H1 (cell line): ENCODE data around the gene SPOCK1. TPM values are rescaled to one million over a fixed set of nuclear protein-coding genes. Genes with fewer than 3 reads are reported as not detected.

Experiments used
- CTCF ChIA-PET: fragments of 300-600 bp; sonication (Branson Sonifier 250); formaldehyde crosslinking; loops from one replicate; lab custom pipeline; 2021; ENCODE audit not compliant: partially characterized antibody; lab: Charles Lee
- POLR2A ChIA-PET: fragments of 300-600 bp; sonication (Branson Sonifier 250); formaldehyde crosslinking; loops from one replicate; lab custom pipeline; 2021; ENCODE audit warnings: inconsistent platforms; ENCODE audit not compliant: partially characterized antibody; lab: Charles Lee
- DNase-seq, 2 experiments: peaks; one replicate each; pipeline versions ENCODE4 v3.0.0 to v3.0.0-alpha.2; 2010 to 2022; ENCODE audit warnings: low spot score in 2 of 2, low read depth in 1 of 2, mixed read lengths in 1 of 2
- FAIRE-seq: peaks from 2 replicates; lab custom pipeline; 2011; peaks lifted over from hg19 to GRCh38; lab: Jason Lieb, UNC
- H2AFZ ChIP-seq: 2 replicates; pipeline ENCODE4 v1.8.1; 2012; ENCODE audit warnings: low read length, inconsistent platforms
- H2AK5ac ChIP-seq: 2 replicates; pipeline ENCODE4 v1.6.1; 2013; ENCODE audit warnings: low read depth, low read length
- H2BK120ac ChIP-seq: replicated peaks from 2 replicates; pipeline ENCODE3; 2013; ENCODE audit warnings: low read depth, low read length, inconsistent platforms
- H2BK12ac ChIP-seq: 2 replicates; pipeline ENCODE4 v1.6.1; 2013; ENCODE audit warnings: low read depth, low read length
- H2BK15ac ChIP-seq: 2 replicates; pipeline ENCODE4 v1.6.1; 2013; ENCODE audit warnings: low read length
- H2BK20ac ChIP-seq: 2 replicates; pipeline ENCODE4 v1.6.1; 2013; ENCODE audit warnings: low read length
- H2BK5ac ChIP-seq: 2 replicates; pipeline ENCODE4 v1.6.1; 2013; ENCODE audit warnings: low read depth, low read length
- H3K14ac ChIP-seq: 2 replicates; pipeline ENCODE4 v1.6.1; 2013; ENCODE audit warnings: inconsistent platforms; ENCODE audit not compliant: insufficient read length
- H3K18ac ChIP-seq: 2 replicates; pipeline ENCODE4 v1.6.1; 2013; ENCODE audit warnings: low read length; ENCODE audit errors: extremely low read depth
- H3K23ac ChIP-seq: 2 replicates; pipeline ENCODE4 v1.6.1; 2013; ENCODE audit warnings: inconsistent platforms; ENCODE audit not compliant: insufficient read length
- H3K23me2 ChIP-seq: 2 replicates; pipeline ENCODE4 v1.6.1; 2013; ENCODE audit warnings: low read depth, low read length
- H3K27ac ChIP-seq: 2 replicates; pipeline ENCODE4 v1.6.1; 2011; ENCODE audit warnings: low read depth, low read length, inconsistent platforms
- H3K27me3 ChIP-seq, 4 experiments: replicated peaks in 1 of 4; 1 replicate in 1 of 4; 2 replicates in 3 of 4; pipeline versions ENCODE4 v1.6.1 to v1.8.1; 2011 to 2013; ENCODE audit warnings: low read length in 3 of 4, mild to moderate bottlenecking in 3 of 4, inconsistent platforms in 2 of 4, mixed read lengths in 2 of 4, moderate library complexity in 1 of 4; ENCODE audit not compliant: control insufficient read depth in 3 of 4, insufficient read depth in 3 of 4; ENCODE audit errors: extremely low read depth in 1 of 4
- H3K36me3 ChIP-seq, 4 experiments: 2 replicates each; pipeline versions ENCODE4 v1.6.1 to v1.8.1; 2011 to 2013; ENCODE audit warnings: mild to moderate bottlenecking in 4 of 4, low read length in 3 of 4, moderate library complexity in 2 of 4, control low read depth in 1 of 4, inconsistent platforms in 1 of 4; ENCODE audit not compliant: insufficient read depth in 4 of 4, control insufficient read depth in 2 of 4
- H3K4ac ChIP-seq: replicated peaks from 2 replicates; pipeline ENCODE3; 2013; ENCODE audit warnings: low read length, low read depth, mixed read lengths, inconsistent platforms; ENCODE audit not compliant: insufficient read length
- H3K4me1 ChIP-seq, 4 experiments: replicated peaks in 1 of 4; 1 replicate in 1 of 4; 2 replicates in 3 of 4; pipeline versions ENCODE4 v1.6.1 to v1.8.1; 2011 to 2013; ENCODE audit warnings: low read length in 3 of 4, inconsistent platforms in 2 of 4, mixed read lengths in 1 of 4; ENCODE audit not compliant: insufficient read depth in 4 of 4, control insufficient read depth in 3 of 4
- H3K4me2 ChIP-seq, 2 experiments: 2 replicates each; pipeline versions ENCODE4 v1.6.1 to v1.8.1; 2011 to 2013; ENCODE audit warnings: low read depth in 2 of 2, low read length in 2 of 2, control low read depth in 1 of 2, inconsistent platforms in 1 of 2, mild to moderate bottlenecking in 1 of 2; ENCODE audit not compliant: insufficient read depth in 1 of 2
- H3K4me3 ChIP-seq, 4 experiments: fragments of 200-600, 300-600 bp in 1 of 4; sonication (generic), shearing (Covaris generic), sonication (Bioruptor Twin) in 1 of 4; 2 replicates each; pipeline versions ENCODE4 v1.5.1 to v1.8.1; 2011 to 2016; ENCODE audit warnings: low read length in 4 of 4, low read depth in 3 of 4, control low read depth in 2 of 4, inconsistent platforms in 2 of 4, mild to moderate bottlenecking in 2 of 4, mixed read lengths in 1 of 4, moderate library complexity in 1 of 4; ENCODE audit not compliant: insufficient read depth in 2 of 4; ENCODE audit errors: extremely low read depth in 1 of 4
- H3K56ac ChIP-seq: replicated peaks from 2 replicates; pipeline ENCODE3; 2013; ENCODE audit warnings: low read depth, mild to moderate bottlenecking, mixed read lengths, low read length, inconsistent platforms; ENCODE audit not compliant: insufficient read length
- H3K79me1 ChIP-seq: 2 replicates; pipeline ENCODE4 v1.6.1; 2013; ENCODE audit warnings: low read depth, low read length, control low read depth
- H3K79me2 ChIP-seq, 2 experiments: 2 replicates each; pipeline versions ENCODE4 v1.6.1 to v1.8.1; 2012 to 2013; ENCODE audit warnings: low read length in 2 of 2, mild to moderate bottlenecking in 2 of 2, inconsistent platforms in 1 of 2; ENCODE audit not compliant: insufficient read depth in 2 of 2, control insufficient read depth in 1 of 2
- H3K9ac ChIP-seq, 4 experiments: replicated peaks in 1 of 4; 1 replicate in 1 of 4; 2 replicates in 3 of 4; pipeline versions ENCODE4 v1.6.1 to v1.8.1; 2011 to 2013; ENCODE audit warnings: low read depth in 3 of 4, low read length in 3 of 4, control low read depth in 2 of 4, mild to moderate bottlenecking in 2 of 4, moderate library complexity in 2 of 4, inconsistent platforms in 1 of 4; ENCODE audit errors: extremely low read depth in 1 of 4
- H3K9me3 ChIP-seq, 2 experiments: 2 replicates each; pipeline versions ENCODE4 v1.6.1 to v1.8.1; 2012 to 2013; ENCODE audit warnings: mild to moderate bottlenecking in 2 of 2, moderate library complexity in 2 of 2, control low read depth in 1 of 2, inconsistent platforms in 1 of 2, low read depth in 1 of 2, low read length in 1 of 2, mixed read lengths in 1 of 2; ENCODE audit not compliant: insufficient read depth in 2 of 2
- H4K20me1 ChIP-seq, 2 experiments: replicated peaks in 1 of 2; 2 replicates each; pipeline versions ENCODE3 to v1.8.1; 2011 to 2013; ENCODE audit warnings: inconsistent platforms in 2 of 2, low read length in 2 of 2, mild to moderate bottlenecking in 1 of 2; ENCODE audit not compliant: insufficient read depth in 2 of 2, control insufficient read depth in 1 of 2
- H4K5ac ChIP-seq: 2 replicates; pipeline ENCODE4 v1.6.1; 2013; ENCODE audit warnings: low read length, low read depth, mixed read lengths, inconsistent platforms; ENCODE audit not compliant: insufficient read length
- H4K8ac ChIP-seq: 2 replicates; pipeline ENCODE4 v1.8.0; 2013; ENCODE audit warnings: mild to moderate bottlenecking, moderate library complexity, low read length, inconsistent platforms; ENCODE audit not compliant: insufficient read depth; ENCODE audit errors: extremely low read depth
- H4K91ac ChIP-seq: replicated peaks from 2 replicates; pipeline ENCODE3; 2013; ENCODE audit warnings: low read length, mixed read lengths, inconsistent platforms; ENCODE audit not compliant: insufficient read length
- BACH1 ChIP-seq: IDR thresholded peaks from 2 replicates; pipeline ENCODE4 v1.6.1; 2012; ENCODE audit warnings: low read length, improper control_type of control experiment
- BRCA1 ChIP-seq: IDR thresholded peaks from 2 replicates; pipeline ENCODE4 v1.6.1; 2012; ENCODE audit warnings: low read depth, low read length, improper control_type of control experiment
- E2F6 ChIP-seq: IDR thresholded peaks from 2 replicates; pipeline ENCODE4 v1.6.1; 2012; ENCODE audit warnings: inconsistent platforms
- JUN ChIP-seq: IDR thresholded peaks from 2 replicates; pipeline ENCODE4 v1.6.1; 2011; ENCODE audit warnings: low read depth, mild to moderate bottlenecking, improper control_type of control experiment, low read length
- JUND ChIP-seq: IDR thresholded peaks from 2 replicates; pipeline ENCODE4 v1.6.1; 2011; ENCODE audit warnings: mild to moderate bottlenecking, improper control_type of control experiment, low read length
- KDM4A ChIP-seq: IDR thresholded peaks from one replicate; pipeline ENCODE4 v1.7.1; 2012; ENCODE audit warnings: low read depth, mild to moderate bottlenecking, moderate library complexity, low read length, inconsistent platforms; ENCODE audit not compliant: severe bottlenecking
- KDM5A ChIP-seq: fragments of 200-600 bp; IDR thresholded peaks from 2 replicates; pipeline ENCODE4 v1.7.1; 2012; ENCODE audit warnings: mild to moderate bottlenecking, low read length, inconsistent platforms, mixed read lengths
- MAFK ChIP-seq: IDR thresholded peaks from 2 replicates; pipeline ENCODE4 v1.6.1; 2012; ENCODE audit warnings: low read depth, mild to moderate bottlenecking, improper control_type of control experiment, low read length
- RAD21 ChIP-seq, 2 experiments: IDR thresholded peaks in 1 of 2; conservative IDR thresholded peaks in 1 of 2; 2 replicates each; pipeline ENCODE4 v1.6.1; 2011; ENCODE audit warnings: low read depth in 2 of 2, low read length in 2 of 2, improper control_type of control experiment in 1 of 2, inconsistent platforms in 1 of 2, mild to moderate bottlenecking in 1 of 2, moderate library complexity in 1 of 2
- SAP30 ChIP-seq: fragments of 300-600 bp; sonication (generic); IDR thresholded peaks from 2 replicates; pipeline ENCODE4 v1.7.1; 2012; ENCODE audit warnings: low read length, moderate library complexity, mild to moderate bottlenecking, inconsistent platforms; ENCODE audit not compliant: insufficient read depth, insufficient replicate concordance
- SIN3A ChIP-seq, 2 experiments: IDR thresholded peaks in 1 of 2; conservative IDR thresholded peaks in 1 of 2; 2 replicates each; pipeline ENCODE4 v1.6.1; 2011 to 2012; ENCODE audit warnings: low read length in 2 of 2, improper control_type of control experiment in 1 of 2, low read depth in 1 of 2, mild to moderate bottlenecking in 1 of 2
- SP1 ChIP-seq: IDR thresholded peaks from 2 replicates; pipeline ENCODE4 v1.6.1; 2011; ENCODE audit warnings: low read depth, low read length
- TBP ChIP-seq: IDR thresholded peaks from 2 replicates; pipeline ENCODE4 v1.6.1; 2011; ENCODE audit warnings: low read depth, low read length, improper control_type of control experiment
- TEAD4 ChIP-seq: IDR thresholded peaks from 2 replicates; pipeline ENCODE4 v1.6.1; 2012; ENCODE audit warnings: low read depth, low read length, inconsistent platforms, mixed read lengths
- WGBS, 2 experiments: shearing (Covaris generic) in 1 of 2; methylation state at CpG; one replicate each; pipeline versions ENCODE4 v1.1.6 to v1.1.7; 2013 to 2015; ENCODE audit warnings: low lambda C conversion rate in 2 of 2, mixed read lengths in 2 of 2, inconsistent platforms in 1 of 2, low coverage in 1 of 2, missing lambda C conversion rate in 1 of 2; ENCODE audit not compliant: insufficient replicate concordance in 2 of 2, insufficient coverage in 1 of 2, insufficient read length in 1 of 2; ENCODE audit errors: extremely low coverage in 1 of 2, missing lambda C conversion rate in 1 of 2; 5-methylcytosine and 5-hydroxymethylcytosine counted together
- polyA plus RNA-seq, 7 experiments: library from polyadenylated mRNA; depleted of rRNA in 3 of 7; stranded (reverse) in 5 of 7; unstranded in 2 of 7; fragments of >200 nt in 5 of 7; fragments of 200-250 nt in 2 of 7; gene quantifications; 1 replicate in 5 of 7; 2 replicates in 1 of 7; 4 replicates in 1 of 7; pipeline versions ENCODE4 v1.2.1 to v1.2.3, GENCODE V29; 2011 to 2013; ENCODE audit warnings: missing spikeins in 2 of 7, mixed read lengths in 2 of 7
- total RNA-seq: library from RNA; stranded (reverse); fragmentation: NEBNext Ultra II Directional; extraction: Animal tissue kit (Norgen Biotek cat#: 25700); gene quantifications from 2 replicates; pipeline ENCODE4 v1.2.1, GENCODE V29; 2021

The SPOCK1 gene
- total and polyA plus RNA-seq, 2 of the 8 experiments (the other 6 are each of a cell fraction or from before 2014, with no cell fraction given): 6.9 to 18.1 TPM

- CTCF ChIA-PET: interaction anchor here (1.0 to 10.1 kb wide), 16 partner anchors 8 to 236 kb away, joined by 3 to 80 read pairs (median 7); partner anchors contain the start of gene SPOCK1
- H4K8ac ChIP-seq: no peak overlapping the region
- H3K4me2 ChIP-seq: no peak overlapping the region
- no peak overlapping the region for H4K5ac ChIP-seq
- H2BK12ac ChIP-seq: no peak overlapping the region
- no peak overlapping the region for H3K4me3 ChIP-seq
- H3K4ac ChIP-seq: no peak overlapping the region
- no peak overlapping the region for H4K91ac ChIP-seq
- H2AFZ ChIP-seq: no peak overlapping the region
- H3K79me2 ChIP-seq: no peaks in the 10 kb centered on the region
- no peak for DNase-seq
- H3K9me3 ChIP-seq: no peaks in the 10 kb centered on the region
- POLR2A ChIA-PET: no interaction called here
- H3K27ac ChIP-seq: no peak overlapping the region
- no peak overlapping the region for H2BK15ac ChIP-seq
- H2AK5ac ChIP-seq: no peak overlapping the region
- H2BK120ac ChIP-seq: no peak overlapping the region
- H2BK20ac ChIP-seq: no peak overlapping the region
- H3K36me3 ChIP-seq: no peaks in the 10 kb centered on the region
- H2BK5ac ChIP-seq: no peak overlapping the region
- no peaks in the 10 kb centered on the region for H3K27me3 ChIP-seq
- no peaks in the 10 kb centered on the region for H3K79me1 ChIP-seq
- no peak overlapping the region for H3K18ac ChIP-seq
- H3K23me2 ChIP-seq: no peaks in the 10 kb centered on the region
- H3K4me1 ChIP-seq: peaks cover 0 to 5% (median 2%) of the 10 kb centered on the region in 4 experiments; a peak in 2 of 7 replicates
- 89% methylated on average over 4 of the region's 4 CpGs; no CpG with 5 or more reads in 1 of the 2 experiments for WGBS, 2 experiments
- no peak overlapping the region for H3K56ac ChIP-seq
- no peak for FAIRE-seq
- no peak overlapping the region for H3K9ac ChIP-seq
- H3K23ac ChIP-seq: no peak overlapping the region
- no peak overlapping the region for H3K14ac ChIP-seq
- H4K20me1 ChIP-seq: no peaks in the 10 kb centered on the region
- TF ChIP-seq SP1 (no peak), TEAD4 (no peak), BRCA1 (no peak), E2F6 (no peak), KDM4A (no peak), JUN (no peak), MAFK (no peak), RAD21 (IDR thresholded peaks at IDR 0.05 in 1 of 2, conservative IDR thresholded peaks at IDR 0.05 in 1 of 2; ENCODE audit: low read depth in 2 of 2, low read length in 2 of 2) (no peak), JUND (no peak), KDM5A (no peak), BACH1 (no peak), SIN3A (conservative IDR thresholded peaks at IDR 0.05 in 1 of 2, IDR thresholded peaks at IDR 0.05 in 1 of 2; ENCODE audit: low read depth in 1 of 2, low read length in 2 of 2) (no peak), TBP (no peak), SAP30 (no peak)
These were observed 155.1 kb downstream of the SPOCK1 start for GRCh38 chr5:137344021-137344420.
